GM19193 (cell line): Measurements from ENCODE around the gene ESRRA.

ENCODE experiments used
- POLR2A ChIP-seq: IDR thresholded peaks from 4 replicates; pipeline ENCODE4 v1.6.1; 2011; ENCODE audit not compliant: insufficient read depth, insufficient read length; ENCODE audit errors: extremely low read depth

Gene ESRRA

DNA sequence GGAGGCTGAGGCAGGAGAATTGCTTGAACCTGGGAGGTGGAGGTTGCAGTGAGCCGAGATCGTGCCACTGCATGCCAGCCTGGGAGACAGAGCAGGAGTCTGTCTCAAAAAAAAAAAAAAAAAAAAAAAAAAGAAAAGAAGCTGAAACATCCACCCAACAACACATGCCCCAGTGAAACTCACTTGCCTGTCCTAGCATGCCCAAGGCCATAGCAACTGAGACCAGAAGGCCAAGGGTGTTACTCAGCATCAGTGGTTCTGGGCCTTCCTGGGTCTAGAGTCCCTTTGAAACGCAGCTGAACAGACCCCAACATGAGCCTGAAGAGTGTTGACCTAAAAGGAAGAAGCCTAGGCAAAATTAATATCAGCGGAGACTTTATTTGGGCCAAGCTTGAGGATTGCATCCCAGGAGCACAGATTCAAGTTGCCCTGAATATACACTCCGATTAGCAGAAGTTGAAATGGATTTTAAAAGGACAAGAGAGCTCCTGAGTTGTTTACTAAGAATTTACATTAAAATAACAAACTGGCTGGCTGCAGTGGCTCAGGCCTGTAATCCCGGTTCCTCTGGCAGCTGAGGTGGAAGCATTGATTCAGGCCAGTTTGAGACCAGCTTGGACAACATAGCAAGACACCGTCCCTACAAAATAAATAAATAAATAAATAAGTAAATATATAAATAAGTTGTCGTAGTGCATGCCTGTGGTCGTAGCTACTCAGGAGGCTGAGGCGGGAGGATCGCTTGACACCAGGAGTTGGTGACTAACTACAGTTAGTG lies 19.6 kb downstream of the ESRRA start:
- no peak for TF ChIP-seq POLR2A

DNA sequence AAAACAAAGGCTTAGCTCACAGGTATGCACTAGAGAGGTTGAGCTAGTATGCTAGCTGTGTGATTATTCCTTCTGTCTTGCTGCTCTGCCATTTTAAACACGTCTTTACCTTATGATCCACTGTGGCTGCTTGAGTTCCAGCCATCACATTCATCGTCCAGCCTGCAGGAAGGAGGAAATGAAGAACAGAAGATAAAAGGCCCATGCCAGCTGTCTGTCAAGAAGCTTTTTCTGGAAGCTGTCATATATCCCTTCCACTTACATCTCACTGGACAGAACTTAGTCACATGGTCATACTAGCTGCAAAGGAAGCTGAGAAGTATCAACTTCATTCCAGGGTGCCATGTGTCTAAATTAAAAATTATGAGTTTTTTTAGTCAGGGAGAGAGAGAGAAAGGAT lies 22.1 kb downstream of the ESRRA start:
- no peak for TF ChIP-seq POLR2A

DNA sequence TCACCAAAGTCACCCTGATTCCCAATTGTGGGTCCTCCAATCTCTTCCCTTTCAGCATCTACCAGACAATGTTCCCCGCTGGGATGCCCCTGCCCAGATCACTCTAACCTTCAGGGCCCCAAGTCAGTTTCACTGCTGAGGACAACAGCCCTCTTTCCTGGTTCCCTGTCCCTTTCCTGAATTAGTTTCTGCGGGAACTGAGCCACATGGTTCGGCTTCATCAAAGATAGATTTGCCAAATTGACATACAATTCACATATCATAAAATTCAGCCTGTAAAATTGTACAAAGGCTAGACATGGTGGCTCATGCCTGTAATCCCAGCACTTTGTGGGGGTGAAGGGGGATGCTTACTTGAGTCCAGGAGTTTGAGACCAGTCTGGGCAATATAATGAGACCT lies 22.7 kb downstream of the ESRRA start:
- TF ChIP-seq POLR2A, result no peak

DNA sequence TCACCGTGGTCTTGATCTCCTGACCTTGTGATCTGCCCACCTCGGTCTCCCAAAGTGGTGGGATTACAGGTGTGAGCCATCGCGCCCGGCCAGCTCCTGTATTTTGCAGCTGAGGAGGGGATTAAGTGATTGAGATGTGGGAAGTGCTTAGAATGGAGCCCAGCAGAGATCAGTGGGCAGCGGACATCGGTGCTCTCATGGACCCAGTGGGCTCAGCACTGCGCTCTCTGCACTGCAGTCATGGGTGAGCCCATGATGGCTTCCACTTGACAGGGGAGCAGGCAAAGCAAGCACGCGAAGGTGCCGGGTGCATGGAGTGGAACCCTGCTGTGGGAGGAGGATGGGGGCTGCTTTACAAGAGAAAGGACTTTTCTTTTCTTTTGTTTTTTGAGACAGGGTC lies 25.6 kb downstream of the ESRRA start:
- no peak for TF ChIP-seq POLR2A

DNA sequence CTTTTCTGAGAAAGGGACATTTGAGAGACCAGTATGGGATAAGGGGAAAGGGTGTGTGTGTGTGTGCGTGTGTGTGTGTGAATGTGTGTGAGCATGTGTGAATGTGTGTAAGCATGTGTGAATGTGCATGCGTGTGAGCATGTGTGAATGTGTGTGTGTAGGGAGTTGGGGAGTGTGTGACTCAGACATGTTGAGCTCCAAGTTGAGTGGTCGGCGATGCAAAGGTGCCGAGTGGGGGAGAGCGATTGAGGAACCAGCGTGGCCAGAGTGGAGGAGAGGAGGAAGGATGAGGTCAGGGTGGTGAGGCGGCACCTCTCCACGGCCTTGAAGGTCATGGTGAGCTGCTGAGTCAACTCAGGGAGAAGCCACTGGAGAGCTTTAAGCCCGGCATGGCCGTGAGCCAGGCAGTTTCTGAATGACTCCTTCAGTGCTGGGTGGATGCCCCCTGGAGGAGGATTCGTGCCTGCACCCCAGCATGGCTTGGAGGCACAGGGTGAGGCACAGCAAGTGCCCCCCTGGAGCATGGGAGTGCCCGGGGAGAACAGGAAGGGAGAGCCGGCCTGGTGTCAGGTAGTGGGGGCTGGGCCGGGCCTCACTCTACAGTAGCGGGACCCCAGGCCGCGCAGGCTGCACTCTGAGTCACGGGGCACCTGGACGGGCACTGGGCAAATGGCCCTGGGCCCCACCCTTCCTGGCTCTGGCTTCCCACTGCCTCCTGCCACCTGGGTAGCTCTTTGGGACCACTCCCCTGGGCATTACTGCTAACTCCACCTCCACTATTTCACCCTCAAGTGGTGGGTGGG lies 26.4 kb downstream of the ESRRA start:
- TF ChIP-seq POLR2A, result no peak

DNA sequence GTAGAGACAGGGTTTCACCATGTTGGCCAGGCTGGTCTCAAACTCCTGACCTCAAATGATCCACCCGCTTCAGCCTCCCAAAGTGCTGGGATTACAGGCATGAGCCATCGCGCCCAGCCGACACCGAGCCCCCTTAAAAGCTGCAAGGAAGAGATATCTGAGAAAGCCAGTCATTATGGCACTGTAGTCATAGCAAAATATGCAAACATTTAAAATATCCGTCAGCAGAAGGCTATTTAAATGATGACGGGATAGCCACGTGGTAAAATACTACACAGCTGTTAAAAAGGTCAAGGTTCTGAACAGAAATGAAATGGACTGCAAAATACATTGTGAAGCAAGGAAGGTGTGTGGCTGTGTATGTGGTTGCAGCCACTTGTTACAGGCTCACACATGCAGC lies 28.2 kb downstream of the ESRRA start:
- no peak for TF ChIP-seq POLR2A

DNA sequence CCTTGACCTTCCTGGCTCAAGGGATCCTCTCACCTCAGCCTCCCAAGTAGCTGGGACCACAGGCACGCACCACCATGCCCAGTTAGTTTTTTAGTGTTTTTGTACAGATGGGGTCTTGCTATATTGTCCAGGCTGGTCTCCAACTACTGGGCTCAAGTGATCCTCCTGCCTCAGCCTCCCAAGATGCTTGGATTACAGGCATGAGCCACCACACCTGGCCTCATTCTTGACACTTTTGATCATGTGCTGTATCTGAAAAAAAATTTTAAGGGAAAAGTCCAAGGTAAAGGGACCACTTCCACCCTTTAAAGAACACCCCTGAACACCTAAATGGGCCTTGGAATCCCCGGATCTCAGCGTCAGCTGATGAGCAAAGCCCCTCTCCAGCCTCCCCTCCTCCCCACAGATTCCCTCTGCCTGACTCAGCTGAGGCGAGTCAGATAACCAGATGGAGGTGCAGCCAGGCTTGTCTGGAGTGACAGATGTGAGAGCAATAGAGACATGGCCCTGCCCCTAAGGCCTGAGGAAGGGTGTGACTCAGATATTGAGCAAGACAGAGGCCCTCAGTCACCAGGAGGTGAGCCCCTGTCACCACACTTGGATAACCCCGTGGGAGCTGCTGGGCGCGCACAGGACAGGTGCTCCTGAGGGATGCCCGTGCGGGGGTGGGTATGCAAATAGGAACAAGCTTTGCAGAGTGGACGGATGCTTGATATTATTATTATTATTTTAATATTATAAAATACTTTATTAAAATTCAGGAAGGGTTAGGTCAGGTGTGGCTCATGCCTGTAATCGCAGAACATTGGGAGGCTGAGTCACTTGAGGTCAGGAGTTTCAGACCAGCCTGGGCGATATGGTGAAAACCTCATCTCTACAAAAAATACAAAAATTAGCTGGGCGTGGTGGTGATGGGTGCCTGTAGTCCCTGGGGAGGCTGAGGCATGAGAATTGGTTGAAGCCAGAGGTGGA lies 29.7 kb downstream of the ESRRA start:
- TF ChIP-seq POLR2A, result no peak

DNA sequence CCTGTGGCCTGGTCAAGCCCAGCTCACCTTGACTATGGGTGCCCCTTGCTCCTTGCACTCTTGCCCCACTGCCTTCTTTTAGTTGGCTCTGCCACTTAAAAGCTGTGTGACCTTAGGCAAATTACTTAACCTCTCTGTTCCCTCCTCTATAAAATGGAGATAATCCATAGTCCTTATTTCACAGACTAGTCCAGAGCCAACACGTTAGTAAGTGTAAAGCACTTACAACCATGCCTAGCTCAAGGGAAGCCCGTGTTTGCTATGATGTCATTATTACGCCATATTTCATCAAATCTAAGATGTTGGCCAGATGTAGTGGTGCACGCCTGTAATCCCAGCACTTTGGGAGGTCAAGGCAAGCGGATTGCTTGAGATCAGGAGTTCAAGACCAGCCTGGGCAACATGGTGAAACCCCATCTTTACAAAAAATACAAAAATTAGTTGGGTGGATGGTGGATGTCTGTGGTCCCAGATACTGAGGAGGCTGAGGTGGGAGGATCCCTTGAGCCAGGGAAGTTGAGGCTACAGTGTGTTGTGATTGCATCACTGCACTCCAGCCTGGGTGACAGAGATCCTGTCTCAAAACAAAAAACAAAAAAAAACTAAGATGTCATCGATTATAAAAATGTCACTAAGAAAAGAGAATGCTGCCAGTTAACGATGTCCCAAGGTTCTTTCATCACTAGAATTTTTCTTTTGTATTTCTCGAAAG lies 32.4 kb downstream of the ESRRA start:
- TF ChIP-seq POLR2A, result no peak

DNA sequence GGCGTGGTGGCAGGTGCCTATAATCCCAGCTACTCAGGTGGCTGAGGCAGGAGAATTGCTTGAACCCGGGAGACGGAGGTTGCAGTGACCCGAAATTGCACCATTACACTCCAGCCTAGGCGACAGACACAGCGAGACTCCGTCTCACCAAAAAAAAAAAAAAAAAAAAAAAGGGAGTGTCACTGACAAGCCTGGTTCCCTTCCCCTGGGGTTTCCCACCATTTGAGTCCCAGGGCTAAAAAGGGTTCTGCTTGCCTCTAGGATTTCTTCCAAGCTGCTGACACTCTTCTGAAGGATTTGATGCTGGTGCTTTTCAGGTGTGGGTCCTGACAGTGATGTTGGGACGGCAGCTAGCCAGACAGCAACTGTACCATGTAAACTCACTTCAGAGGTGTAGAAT lies 33.4 kb downstream of the ESRRA start:
- TF ChIP-seq POLR2A, result no peak

DNA sequence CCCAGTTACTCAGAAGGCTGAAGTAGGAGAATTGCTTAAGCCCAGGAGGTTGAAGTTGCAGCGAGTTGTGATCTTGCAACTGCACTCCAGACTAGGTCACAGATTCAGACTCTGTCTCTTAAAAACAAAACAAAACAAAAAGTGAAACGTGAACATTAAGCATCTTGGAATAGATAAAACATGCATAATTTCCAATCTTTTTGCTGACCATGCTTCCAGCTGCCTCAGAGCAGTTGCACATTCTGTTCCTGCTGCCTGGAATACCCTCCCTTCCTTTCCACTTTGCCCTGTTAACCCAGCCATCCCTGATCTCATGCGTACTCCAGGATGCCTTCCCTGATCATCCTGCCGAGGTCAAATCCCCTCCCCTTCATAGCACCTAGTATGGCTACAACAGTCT lies 34.0 kb downstream of the ESRRA start:
- no peak for TF ChIP-seq POLR2A

DNA sequence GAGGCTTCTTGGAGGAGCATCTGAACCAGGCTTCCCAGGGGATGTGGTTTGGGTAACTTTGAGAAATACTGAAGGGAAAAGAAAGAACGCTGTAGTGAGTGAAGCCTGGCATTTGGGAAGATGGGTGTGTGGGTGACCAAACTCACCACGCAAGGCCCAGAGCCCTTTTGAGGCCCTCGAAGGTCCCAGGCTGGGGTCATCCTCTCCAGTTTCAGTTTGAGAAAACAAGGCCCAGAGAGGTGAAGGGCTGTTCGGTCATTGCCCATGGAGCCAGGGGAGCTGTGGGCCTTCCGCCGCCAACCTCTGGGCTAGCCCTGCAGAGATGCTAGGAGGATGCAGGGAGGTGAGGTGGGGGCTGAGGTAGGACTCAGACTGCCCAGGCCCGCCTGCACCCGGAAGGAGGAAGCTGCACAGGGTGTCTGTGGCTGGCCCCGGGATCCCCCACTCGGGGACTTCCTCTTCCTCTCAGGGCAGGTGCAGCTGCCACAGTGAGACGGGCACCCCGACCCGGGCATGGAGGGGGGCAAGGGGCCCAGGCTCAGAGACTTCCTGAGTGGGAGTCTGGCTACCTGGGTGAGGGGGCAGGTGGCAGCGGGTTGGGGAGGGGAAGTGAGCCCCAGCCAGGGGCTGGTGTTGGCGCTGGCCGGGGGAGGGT lies 34.6 kb downstream of the ESRRA start, which contains the start of gene CCDC88B:
TSS of gene CCDC88B (plus strand) at position 451 of the 655 bp plus-strand sequence. CDS start at position 514, 63 bp downstream.
- peak; percentile 69 for TF ChIP-seq POLR2A

DNA sequence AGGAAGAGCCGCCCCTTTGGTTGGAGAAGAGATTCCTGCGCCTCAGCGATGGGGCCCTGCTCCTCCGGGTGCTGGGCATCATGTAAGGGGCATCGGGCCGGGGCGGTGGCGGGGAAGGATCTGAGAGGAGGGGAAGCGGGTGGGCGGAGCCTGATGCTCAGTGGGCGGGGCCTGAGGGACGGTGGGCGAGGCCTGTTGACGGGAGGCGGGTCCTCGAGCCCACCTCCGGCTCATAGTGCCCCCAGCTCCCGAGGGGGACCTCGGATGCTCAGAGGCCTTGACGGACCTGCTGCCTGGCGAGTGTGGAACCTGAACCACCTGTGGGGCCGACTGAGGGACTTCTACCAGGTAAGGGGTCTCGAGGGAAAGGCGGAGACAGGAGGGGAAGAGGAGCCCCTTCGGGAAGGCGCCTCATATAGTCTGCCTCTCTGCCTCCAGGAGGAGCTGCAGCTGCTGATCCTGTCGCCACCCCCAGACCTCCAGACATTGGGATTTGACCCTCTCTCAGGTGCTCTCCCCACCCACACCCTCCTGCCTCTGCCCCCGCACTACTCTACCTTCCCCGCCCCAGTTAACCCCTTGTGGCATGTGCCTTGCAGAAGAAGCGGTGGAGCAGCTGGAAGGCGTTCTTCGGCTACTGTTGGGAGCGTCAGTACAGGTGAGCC lies 35.5 kb downstream of the ESRRA start:
- TF ChIP-seq POLR2A, result peak; percentile 62

DNA sequence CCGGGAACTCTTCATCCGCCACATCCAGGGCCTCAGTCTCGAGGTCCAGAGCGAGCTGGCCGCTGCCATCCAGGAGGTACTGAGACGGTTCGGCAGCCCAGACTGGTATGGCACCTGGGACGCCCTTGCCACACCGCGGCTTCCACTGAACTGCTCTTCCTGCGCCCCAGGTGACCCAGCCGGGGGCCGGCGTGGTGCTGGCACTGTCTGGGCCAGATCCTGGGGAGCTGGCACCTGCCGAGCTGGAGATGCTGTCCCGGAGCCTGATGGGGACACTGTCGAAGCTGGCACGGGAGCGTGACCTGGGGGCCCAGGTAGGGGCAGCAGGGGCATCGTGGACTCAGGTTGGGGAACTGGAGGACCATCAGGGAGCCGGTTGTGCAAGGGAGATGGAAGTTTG lies 36.1 kb downstream of the ESRRA start:
- TF ChIP-seq POLR2A, result no peak
